ENCODE measurements around the gene MGMT.

MGMT gene

GRCh38 chr10:129629911-129630310 is 162.9 kb downstream of the MGMT start:
- no peak for DNase-seq

- no peak for DNase-seq
These were observed 164.0 kb downstream of the MGMT start for GRCh38 chr10:129631006-129631405.

- no peak for DNase-seq
These were observed 165.0 kb downstream of the MGMT start for GRCh38 chr10:129631870-129632623.

GRCh38 chr10:129637010-129637409 is 170.0 kb downstream of the MGMT start:
- no peak for DNase-seq

GRCh38 chr10:129637846-129638245 is 170.8 kb downstream of the MGMT start:
- DNase-seq: no peak

GRCh38 chr10:129641351-129641750 is 174.3 kb downstream of the MGMT start:
- no peak for DNase-seq

GRCh38 chr10:129641982-129642381 is 174.9 kb downstream of the MGMT start:
- no peak for DNase-seq

GRCh38 chr10:129642427-129642826 is 175.4 kb downstream of the MGMT start:
- DNase-seq: no peak

- DNase-seq: no peak
These were observed 176.2 kb downstream of the MGMT start for GRCh38 chr10:129643266-129643665.

GRCh38 chr10:129645487-129645886 is 178.4 kb downstream of the MGMT start:
- no peak for DNase-seq

- no peak for DNase-seq
These were observed 179.9 kb downstream of the MGMT start for GRCh38 chr10:129646973-129647372.

- no peak for DNase-seq
These were observed 180.5 kb downstream of the MGMT start for GRCh38 chr10:129647590-129647989.

- no peak for DNase-seq
These were observed 181.8 kb downstream of the MGMT start for GRCh38 chr10:129648856-129649255.

GRCh38 chr10:129652021-129652420 is 185.0 kb downstream of the MGMT start:
- no peak for DNase-seq

- DNase-seq: no peak
These were observed 185.6 kb downstream of the MGMT start for GRCh38 chr10:129652521-129653201.

- DNase-seq: no peak
These were observed 186.4 kb downstream of the MGMT start for GRCh38 chr10:129653428-129653827.

GRCh38 chr10:129653861-129654260 is 186.8 kb downstream of the MGMT start:
- DNase-seq: no peak

GRCh38 chr10:129654461-129654860 is 187.4 kb downstream of the MGMT start:
- DNase-seq: no peak

GRCh38 chr10:129655007-129655678 is 188.1 kb downstream of the MGMT start:
- DNase-seq: no peak

- DNase-seq: no peak
These were observed 188.6 kb downstream of the MGMT start for GRCh38 chr10:129655679-129656031.

- no peak for DNase-seq
These were observed 189.6 kb downstream of the MGMT start for GRCh38 chr10:129656642-129657041.

GRCh38 chr10:129657297-129658017 is 190.4 kb downstream of the MGMT start:
- no peak for DNase-seq

GRCh38 chr10:129658376-129659072 is 191.5 kb downstream of the MGMT start:
- DNase-seq: no peak

Measured in stimulated activated CD4-positive, alpha-beta T cell treated with anti-CD3 and anti-CD28 coated beads, Interleukin-4, amount 100 ng/mL, for 24 hours (primary cell).